IMR-90 (cell line): ENCODE measurements around the gene LRRN2. TPM values are rescaled to one million over a fixed set of nuclear protein-coding genes. Genes with fewer than 3 reads are reported as not detected.
A peak's percentile ranks its signal among the peaks of the same experiment; 100 is the strongest.

Experiments used
- ATAC-seq: fragments of 200-7000 bp; cut with Tn5 transposase; 2 replicates; pipeline ENCODE4 v1.9.1; 2020; ENCODE audit warnings: low read depth, mild to moderate bottlenecking, moderate library complexity
- BruUV-seq: library from RNA; stranded (reverse); fragments of 400-500 nt; replicated peaks from 2 replicates; lab custom pipeline; 2021; lab: Mats Ljungman, UMichigan
- CTCF ChIA-PET: fragments of 300-600 bp; formaldehyde crosslinking; extraction: SDS; loops from one replicate; lab custom pipeline; 2021; ENCODE audit warnings: antibody characterized with exemption; lab: Yijun Ruan, JAX
- POLR2A ChIA-PET: fragments of 300-600 bp; sonication (Branson Sonifier 250); formaldehyde crosslinking; loops from one replicate; lab custom pipeline; 2022; ENCODE audit warnings: antibody characterized with exemption; ENCODE audit not compliant: unreplicated experiment; lab: Charles Lee
- DNase-seq: peaks from one replicate; pipeline ENCODE4 v3.0.0; 2013
- H2AFZ ChIP-seq: replicated peaks from 2 replicates; pipeline ENCODE3; 2013; ENCODE audit warnings: low read length, mild to moderate bottlenecking; ENCODE audit not compliant: poor library complexity
- H2AK5ac ChIP-seq: 2 replicates; pipeline ENCODE4 v1.6.1; 2013; ENCODE audit warnings: low read depth, low read length, inconsistent platforms
- H2AK9ac ChIP-seq: replicated peaks from 2 replicates; pipeline ENCODE3; 2013; ENCODE audit warnings: mild to moderate bottlenecking, low read depth, low read length, moderate library complexity; ENCODE audit not compliant: poor library complexity
- H2BK120ac ChIP-seq: 2 replicates; pipeline ENCODE4 v1.6.1; 2013; ENCODE audit warnings: low read depth, low read length, inconsistent platforms
- H2BK15ac ChIP-seq: 3 replicates; pipeline ENCODE4 v1.6.1; 2013; ENCODE audit warnings: low read depth, low read length, inconsistent platforms
- H2BK20ac ChIP-seq: 2 replicates; pipeline ENCODE4 v1.6.1; 2013; ENCODE audit warnings: low read depth, mild to moderate bottlenecking, inconsistent platforms, low read length, moderate library complexity
- H2BK5ac ChIP-seq: 2 replicates; pipeline ENCODE4 v1.6.1; 2013; ENCODE audit warnings: mild to moderate bottlenecking, low read depth, low read length, inconsistent platforms; ENCODE audit not compliant: poor library complexity, severe bottlenecking
- H3K14ac ChIP-seq: replicated peaks from 2 replicates; pipeline ENCODE4 v1.6.1; 2013; ENCODE audit warnings: low read depth, low read length, inconsistent platforms
- H3K18ac ChIP-seq: 2 replicates; pipeline ENCODE4 v1.6.1; 2013; ENCODE audit warnings: low read depth, low read length, control low read depth
- H3K23ac ChIP-seq: 2 replicates; pipeline ENCODE4 v1.6.1; 2013; ENCODE audit warnings: low read depth, low read length, inconsistent platforms
- H3K27ac ChIP-seq: 2 replicates; pipeline ENCODE4 v1.5.1; 2013; ENCODE audit warnings: mild to moderate bottlenecking, control low read depth, low read length; ENCODE audit not compliant: insufficient read depth
- H3K27me3 ChIP-seq: 2 replicates; pipeline ENCODE4 v1.6.1; 2013; ENCODE audit warnings: low read length; ENCODE audit not compliant: control insufficient read depth, insufficient read depth
- H3K36me3 ChIP-seq: 2 replicates; pipeline ENCODE4 v1.6.1; 2013; ENCODE audit warnings: low read length, mixed read lengths; ENCODE audit not compliant: control insufficient read depth, insufficient read depth
- H3K4ac ChIP-seq: 2 replicates; pipeline ENCODE4 v1.6.1; 2013; ENCODE audit warnings: low read depth, low read length, inconsistent platforms
- H3K4me1 ChIP-seq: 2 replicates; pipeline ENCODE4 v1.6.1; 2013; ENCODE audit warnings: low read length, mixed read lengths; ENCODE audit not compliant: control insufficient read depth, insufficient read depth
- H3K4me2 ChIP-seq: 2 replicates; pipeline ENCODE4 v1.6.1; 2013; ENCODE audit warnings: low read depth, mild to moderate bottlenecking, control low read depth, low read length, moderate library complexity
- H3K4me3 ChIP-seq: 2 replicates; pipeline ENCODE4 v1.5.1; 2013; ENCODE audit warnings: low read depth, mild to moderate bottlenecking, control low read depth, low read length, moderate library complexity; ENCODE audit not compliant: insufficient read depth
- H3K56ac ChIP-seq: 2 replicates; pipeline ENCODE4 v1.6.1; 2013; ENCODE audit warnings: low read length, inconsistent platforms; ENCODE audit not compliant: insufficient read depth; ENCODE audit errors: extremely low read depth
- H3K79me1 ChIP-seq, 2 experiments: 2 replicates each; pipeline ENCODE4 v1.6.1; 2013; ENCODE audit warnings: low read length in 2 of 2, inconsistent platforms in 1 of 2, low read depth in 1 of 2
- H3K9ac ChIP-seq: 2 replicates; pipeline ENCODE4 v1.6.1; 2013; ENCODE audit warnings: low read depth, low read length, control low read depth
- H3K9me1 ChIP-seq: 2 replicates; pipeline ENCODE4 v1.6.1; 2013; ENCODE audit warnings: low read length, inconsistent platforms; ENCODE audit not compliant: insufficient read depth
- H3K9me3 ChIP-seq: 2 replicates; pipeline ENCODE4 v1.6.1; 2013; ENCODE audit warnings: low read length; ENCODE audit not compliant: control insufficient read depth, insufficient read depth
- H4K20me1 ChIP-seq: 2 replicates; pipeline ENCODE4 v1.6.1; 2013; ENCODE audit warnings: low read length, inconsistent platforms; ENCODE audit not compliant: insufficient read depth
- H4K5ac ChIP-seq: 2 replicates; pipeline ENCODE4 v1.6.1; 2013; ENCODE audit warnings: mild to moderate bottlenecking, low read depth, low read length, control low read depth
- H4K8ac ChIP-seq, 2 experiments: 2 replicates each; pipeline ENCODE4 v1.6.1; 2013; ENCODE audit warnings: low read depth in 2 of 2, low read length in 2 of 2, control low read depth in 1 of 2, inconsistent platforms in 1 of 2
- H4K91ac ChIP-seq: 2 replicates; pipeline ENCODE4 v1.6.1; 2013; ENCODE audit warnings: low read depth, low read length, inconsistent platforms; ENCODE audit not compliant: insufficient read depth
- SMC3 ChIP-seq: fragments of 150-350 bp; IDR thresholded peaks from 2 replicates; pipeline ENCODE4 v1.6.1; 2016; ENCODE audit warnings: low read depth, mild to moderate bottlenecking, antibody characterized with exemption, low read length, moderate library complexity
- WGBS, 2 experiments: methylation state at CpG; one replicate each; pipeline versions ENCODE4 v1.1.5 to v1.1.7; 2013; ENCODE audit warnings: missing lambda C conversion rate in 2 of 2; ENCODE audit not compliant: insufficient read length in 1 of 2; ENCODE audit errors: extremely low coverage in 2 of 2; 5-methylcytosine and 5-hydroxymethylcytosine counted together
- dilution Hi-C: fragments of 300-500 bp; cut with HindIII; formaldehyde crosslinking; loops from one replicate; pipeline ENCODE4 v1.14.3; 2018; ENCODE audit warnings: low sequenced_read_pairs; ENCODE audit not compliant: unreplicated experiment
- in situ Hi-C: fragments of 300-500 bp; cut with MboI; formaldehyde crosslinking; loops from 3 replicates; pipeline ENCODE4 v1.14.3; 2019; ENCODE audit warnings: low sequenced_read_pairs, inconsistent platforms, mixed read lengths
- intact Hi-C: fragments of 100-400 bp; cut with micrococcal nuclease; formaldehyde crosslinking; loops from 2 replicates; pipeline ENCODE4 v1.10.0; 2022
- polyA plus RNA-seq, 3 experiments: library from polyadenylated mRNA; depleted of rRNA; stranded (reverse); fragments of >200 nt; gene quantifications; 2 replicates each; pipeline ENCODE4 v1.2.3, GENCODE V29; 2012; ENCODE audit warnings: low replicate concordance in 1 of 3
- total RNA-seq: library from RNA; depleted of rRNA; stranded (reverse); fragments of >200 nt; gene quantifications from 2 replicates; pipeline ENCODE4 v1.2.3, GENCODE V29; 2012

The LRRN2 gene
- total and polyA plus RNA-seq, 2 of the 4 experiments (the other 2 are of a cell fraction) = not detected

GRCh38 chr1:204627436-204627835 lies 58.1 kb downstream of the LRRN2 start:
- ChIA-PET POLR2A (no interaction called here), CTCF (interaction anchor here (0.6 kb wide), 1 partner anchor 47 kb away, joined by 3 read pairs; no protein-coding TSS in a partner anchor)
- Histone ChIP-seq H3K4me2 (no peak overlapping the region), H3K18ac (no peak overlapping the region), H3K9me1 (no peaks in the 10 kb centered on the region), H2AFZ (peak overlapping the region; percentile 26), H3K14ac (no peak overlapping the region), H2BK15ac (no peak overlapping the region), H4K5ac (no peak overlapping the region), H3K27ac (no peak overlapping the region), H3K23ac (no peak overlapping the region), H3K79me1 (no peaks in the 10 kb centered on the region), H4K20me1 (no peaks in the 10 kb centered on the region), H4K8ac (no peak overlapping the region), H3K9me3 (no peaks in the 10 kb centered on the region), H3K9ac (no peak overlapping the region), H2AK9ac (no peak overlapping the region), H2BK5ac (no peak overlapping the region), H3K4me3 (no peak overlapping the region), H2AK5ac (no peak overlapping the region), H2BK20ac (no peak overlapping the region), H3K36me3 (no peaks in the 10 kb centered on the region), H3K56ac (no peak overlapping the region), H3K27me3 (peaks cover 55% of the 10 kb centered on the region), H2BK120ac (no peak overlapping the region), H4K91ac (no peak overlapping the region), H3K4ac (no peak overlapping the region), H3K4me1 (no peaks in the 10 kb centered on the region)
- no peak for ATAC-seq
- no peak for TF ChIP-seq SMC3
- intact Hi-C loops (no loop called here), dilution Hi-C loops (no loop called here), in situ Hi-C loops (no loop called here)
- BruUV-seq = no TSS peak
- WGBS, 2 experiments = 27% methylated on average over 3 of the region's 4 CpGs; no CpG with 5 or more reads in 1 of the 2 experiments
- DNase-seq = no peak
